SK-MEL-5 (cell line): ENCODE data around the gene CDC7. TPM values are rescaled to one million over a fixed set of nuclear protein-coding genes. Genes with fewer than 3 reads are reported as not detected.
"Not testable (repeated sequence)": the region's sequence is repeated elsewhere in the genome, so short reads cannot be mapped to it uniquely, and the experiment has no call there.

Experiments
- DNase-seq: peaks from one replicate; pipeline ENCODE4 v3.0.0-alpha.2; 2016; ENCODE audit warnings: low read depth, low spot score
- in situ Hi-C: cut with HindIII; loops from 2 replicates; pipeline ENCODE4 v1.10.0; 2016; ENCODE audit warnings: low sequenced_read_pairs, high pct_unique_total_duplicates, low pct_unique_long_range_greater_than_20kb
- polyA plus RNA-seq, 2 experiments: library from polyadenylated mRNA; depleted of rRNA; stranded (reverse); fragments of >200 nt; gene quantifications; 2 replicates each; pipeline ENCODE4 v1.2.3, GENCODE V29; 2015
- total RNA-seq: library from RNA; depleted of rRNA; stranded (reverse); fragments of >200 nt; shearing (Covaris generic); gene quantifications from 2 replicates; pipeline ENCODE4 v1.2.3, GENCODE V29; 2014; rRNA removed

Gene CDC7
- 9.3 and 9.9 TPM in 2 replicates for total RNA-seq
- polyA plus RNA-seq (2015; cell fraction: cytosol; rRNA removed): 7.8 and 12.5 TPM in 2 replicates
- 40.3 and 53.2 TPM in 2 replicates for polyA plus RNA-seq (2015; cell fraction: nucleus; rRNA removed)

DNA sequence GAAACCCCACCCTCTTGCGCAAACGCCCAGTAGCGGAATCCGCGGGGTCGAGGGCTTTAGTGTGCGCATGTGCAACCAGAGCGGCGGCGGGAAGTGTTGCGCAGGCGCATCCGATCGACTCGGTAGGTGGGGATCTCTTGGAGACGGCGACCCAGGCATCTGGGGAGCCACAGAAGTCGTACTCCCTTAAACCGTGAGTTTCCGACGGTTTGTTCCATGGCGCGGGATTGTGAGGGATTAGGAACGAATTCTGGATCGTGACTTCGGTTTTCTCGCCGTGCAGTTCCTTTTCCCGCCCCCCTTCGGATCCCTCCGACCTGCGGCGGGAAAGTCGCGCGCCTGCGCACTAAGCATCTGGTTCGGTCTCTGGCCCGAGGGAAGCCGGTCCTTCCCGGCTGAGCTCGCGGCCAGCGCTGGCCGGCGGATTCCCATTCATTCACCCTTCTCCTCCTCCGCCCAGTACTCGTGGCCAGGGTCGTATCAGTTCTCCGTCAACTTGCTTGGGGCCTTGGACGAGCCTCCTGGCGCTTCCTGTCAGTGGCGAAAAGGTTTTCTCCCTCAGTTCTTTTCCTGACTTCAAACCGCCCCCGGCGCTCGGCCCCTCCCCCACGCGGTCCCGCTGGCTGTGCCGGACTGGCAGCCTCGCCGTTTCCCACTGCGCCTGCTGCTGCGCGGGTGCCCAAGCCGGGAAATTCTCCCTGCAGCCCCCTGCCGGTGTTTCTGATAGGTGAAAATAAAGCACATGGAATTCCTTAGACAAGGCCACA, at the start of gene CDC7:
TSS of gene CDC7 (plus strand) at position 96 of the 767 bp plus-strand sequence. CDS start 866 bp downstream, outside the sequence.
- peak; percentile 88 for DNase-seq
- in situ Hi-C loops: loop anchor here (25.0 kb wide), 1 partner anchor 436 kb away; the partner anchor contains the start of gene BRDT

GRCh38 chr1:91454136-91454535, 46.5 kb upstream of the CDC7 start:
- no peak for DNase-seq
- in situ Hi-C loops: no loop called here

DNA sequence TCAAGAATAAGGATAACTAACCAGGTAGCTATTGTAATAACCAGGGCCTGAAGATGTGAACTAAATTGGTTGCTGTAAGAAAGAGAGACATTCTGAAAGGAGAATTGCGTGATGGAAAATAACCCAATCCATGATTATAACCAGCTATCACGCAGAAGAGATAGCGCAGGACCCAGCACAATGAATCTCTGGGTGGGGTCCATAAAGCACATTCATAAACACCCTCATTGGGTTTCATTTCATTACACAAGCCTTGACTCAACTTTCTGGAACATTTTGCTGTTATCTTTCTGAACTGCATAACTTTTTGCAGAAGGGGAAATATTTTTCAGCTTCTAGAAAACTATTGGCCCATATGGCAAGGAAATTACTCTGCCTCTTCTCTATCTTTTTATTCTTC, 45.3 kb upstream of the CDC7 start:
- DNase-seq: no peak
- in situ Hi-C loops: no loop called here

- no peak for DNase-seq
- in situ Hi-C loops: no loop called here
These were observed 44.8 kb upstream of the CDC7 start for GRCh38 chr1:91455896-91456295.

- DNase-seq, in situ Hi-C loops: not testable (repeated sequence)
These were observed 35.3 kb upstream of the CDC7 start for GRCh38 chr1:91465350-91465749.

DNA sequence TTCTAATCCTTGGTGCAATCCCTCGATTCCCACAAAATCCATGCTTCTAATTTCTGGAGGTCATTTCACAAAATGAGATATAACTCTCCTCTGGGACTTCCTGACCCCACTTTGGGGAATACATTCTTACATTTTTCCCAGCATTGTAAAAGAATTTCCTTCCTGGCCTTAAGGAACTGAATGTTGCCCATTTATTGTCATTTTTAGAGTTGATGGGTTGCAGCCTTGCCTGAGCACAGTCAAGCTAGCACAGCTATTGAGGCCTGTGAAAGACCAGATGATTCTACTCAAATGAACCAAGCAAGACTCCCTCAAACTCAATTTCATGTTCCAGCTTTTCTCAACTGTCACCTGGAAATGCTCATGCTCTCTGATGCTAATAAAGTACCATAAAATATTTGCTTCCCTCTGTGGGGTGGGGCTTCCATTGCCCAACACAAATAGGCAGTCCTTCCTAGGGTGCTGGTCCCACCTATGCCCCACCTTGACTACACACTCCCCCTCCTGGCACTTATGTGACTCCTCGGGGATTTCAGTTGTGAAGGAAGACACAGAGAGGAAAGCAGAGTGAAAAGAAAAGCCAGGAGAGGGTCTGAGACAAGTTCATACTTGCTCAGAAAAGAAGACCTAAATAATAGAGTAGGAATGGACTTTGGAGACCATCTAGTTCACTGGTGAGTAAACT, 24.0 kb upstream of the CDC7 start:
- no peak for DNase-seq
- in situ Hi-C loops: no loop called here

DNA sequence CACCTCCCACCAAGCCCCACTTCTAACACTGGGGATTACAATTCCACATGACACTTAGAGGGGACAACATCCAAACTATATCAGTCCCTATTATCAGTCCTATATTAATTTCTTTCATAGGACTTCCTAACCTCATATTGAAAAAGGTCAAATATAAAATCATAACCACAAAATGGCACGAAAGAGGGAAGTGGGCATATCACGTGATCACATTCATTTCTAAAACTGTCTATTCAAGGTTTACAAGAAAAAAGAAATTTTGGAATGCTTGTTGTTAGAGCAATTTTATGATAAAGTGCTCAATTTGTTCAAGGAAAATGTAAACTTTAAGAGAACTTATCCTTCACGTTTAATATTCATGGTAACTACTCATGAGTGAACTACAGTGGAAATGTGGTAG, 13.2 kb upstream of the CDC7 start:
- in situ Hi-C loops: no loop called here
- no peak for DNase-seq

DNA sequence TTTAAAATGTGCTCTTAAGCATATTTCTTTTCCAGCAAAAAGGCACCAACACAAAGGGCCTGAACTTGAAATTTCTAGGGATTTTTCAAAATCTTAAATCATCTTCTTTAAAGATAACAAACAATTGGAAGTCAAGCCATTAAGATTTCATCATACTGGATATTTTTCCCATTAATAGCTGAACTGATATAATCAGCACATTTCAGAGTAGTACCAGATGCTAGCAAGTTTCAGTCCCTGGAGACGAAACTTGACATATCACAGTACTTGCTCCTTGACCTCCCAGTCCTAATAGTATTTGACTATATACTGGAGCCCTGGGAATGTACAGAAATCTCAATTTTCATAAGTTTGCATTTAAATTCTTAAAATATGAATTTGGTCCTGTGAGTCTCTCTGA, 10.2 kb upstream of the CDC7 start:
- in situ Hi-C loops: no loop called here
- no peak for DNase-seq

DNA sequence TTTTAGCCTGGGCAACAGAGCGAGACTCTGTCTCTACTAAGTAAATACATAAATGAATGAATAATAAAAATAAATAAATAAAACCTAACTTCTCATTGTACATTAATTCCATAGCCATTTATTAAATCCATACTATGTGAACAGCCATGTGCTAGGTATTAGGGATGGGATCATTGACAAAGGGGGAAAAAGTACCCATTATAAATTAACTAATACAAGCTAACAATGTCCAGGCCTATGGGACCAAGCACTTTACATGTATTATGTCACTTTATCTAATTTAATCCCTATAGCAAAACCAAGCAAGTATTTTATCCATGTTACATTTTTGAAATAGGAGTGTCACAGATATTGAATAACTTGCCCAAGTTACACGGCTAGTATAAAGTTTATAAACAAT, 2.6 kb upstream of the CDC7 start:
- DNase-seq: no peak
- in situ Hi-C loops: no loop called here

GRCh38 chr1:91498498-91499245, 2.0 kb upstream of the CDC7 start:
- in situ Hi-C loops: no loop called here
- no peak for DNase-seq

GRCh38 chr1:91499346-91499745, 1.3 kb upstream of the CDC7 start:
- no peak for DNase-seq
- in situ Hi-C loops: no loop called here

DNA sequence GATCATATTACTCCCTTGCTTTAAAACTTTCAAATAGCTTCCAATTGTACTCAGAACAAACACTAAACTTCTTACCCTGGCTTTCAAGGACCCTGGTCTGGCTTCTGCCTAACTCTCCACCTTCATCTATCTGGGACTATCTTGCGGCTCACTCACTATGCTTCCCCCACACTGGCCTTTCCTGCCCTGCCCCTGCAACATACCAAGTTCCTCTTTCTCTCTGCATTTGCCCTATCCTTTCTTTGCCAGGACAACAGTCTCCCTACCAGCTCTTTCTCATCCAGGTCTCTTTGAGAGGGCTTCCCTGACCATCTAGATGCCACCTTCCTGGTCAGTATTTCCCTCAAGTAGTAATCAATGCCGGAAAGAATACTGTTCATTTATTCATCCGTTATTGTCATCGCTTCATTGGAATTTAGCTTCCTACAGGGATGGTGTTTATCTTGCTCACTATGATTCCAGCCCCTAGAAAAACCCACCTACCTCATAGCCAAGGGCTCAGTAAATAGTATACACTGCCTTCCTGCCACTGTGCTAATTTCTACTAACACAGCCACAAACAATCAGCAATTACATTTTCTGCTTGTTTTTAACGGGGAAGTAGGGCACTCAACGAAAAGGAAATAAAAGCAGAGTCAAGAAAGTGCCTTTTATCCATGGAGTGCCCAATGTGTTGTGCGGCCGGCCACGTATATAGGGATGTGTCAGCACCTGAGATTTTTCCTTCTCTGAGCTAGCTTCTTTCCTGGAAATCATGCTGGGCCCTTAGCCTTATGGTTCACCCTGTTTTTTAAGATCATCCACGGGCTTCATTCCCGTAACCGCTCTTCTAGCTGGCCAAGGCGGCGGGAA, 521 bp upstream of the CDC7 start:
- no peak for DNase-seq
- in situ Hi-C loops: loop anchor here (25.0 kb wide), 1 partner anchor 437 kb away; the partner anchor contains the start of gene BRDT

DNA sequence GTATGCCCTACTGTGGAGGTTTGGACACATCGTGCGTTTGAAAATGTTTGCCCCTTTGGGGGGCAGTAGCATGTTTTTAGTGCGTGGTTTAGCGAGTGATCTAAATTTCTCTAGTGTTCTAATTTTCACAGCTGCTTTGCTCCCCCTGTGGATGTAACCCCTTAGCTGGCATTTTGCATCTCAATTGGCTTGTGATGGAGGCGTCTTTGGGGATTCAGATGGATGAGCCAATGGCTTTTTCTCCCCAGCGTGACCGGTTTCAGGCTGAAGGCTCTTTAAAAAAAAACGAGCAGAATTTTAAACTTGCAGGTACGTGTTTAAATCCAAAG, 836 bp downstream of the CDC7 start:
- in situ Hi-C loops: loop anchor here (25.0 kb wide), 1 partner anchor 436 kb away; the partner anchor contains the start of gene BRDT
- DNase-seq: no peak

DNA sequence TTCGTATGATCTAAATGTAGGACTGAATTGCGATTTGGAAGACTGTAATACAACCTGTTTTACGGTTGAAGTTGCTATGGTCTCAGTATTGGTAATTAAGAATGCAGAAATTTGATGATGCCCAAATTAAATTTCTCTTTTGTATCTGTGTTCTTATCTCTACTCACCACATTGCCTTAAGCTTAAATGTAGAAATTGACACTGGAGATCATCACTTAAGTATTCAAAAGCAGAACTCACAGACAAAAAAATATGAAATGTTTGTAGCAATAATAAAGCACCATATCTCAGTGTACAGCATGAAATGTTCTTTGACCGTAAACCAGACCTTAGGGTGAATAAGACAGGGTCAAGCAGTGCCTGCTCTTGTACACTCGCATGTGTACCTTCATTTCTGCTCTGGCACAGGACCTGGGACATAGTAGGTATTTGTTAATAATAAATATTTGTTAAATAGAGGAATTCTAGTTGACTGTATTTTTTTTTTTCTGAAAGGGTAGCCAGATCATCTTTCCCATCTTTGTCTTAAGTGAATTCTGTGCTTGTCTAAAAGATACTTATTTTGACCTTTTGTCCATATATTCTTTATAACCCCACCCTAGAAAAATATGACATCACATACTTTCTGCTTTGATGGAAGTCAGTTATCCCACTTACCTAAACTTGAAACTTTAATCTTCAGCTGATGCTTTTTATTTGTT, 1.5 kb downstream of the CDC7 start:
- DNase-seq: no peak
- in situ Hi-C loops: loop anchor here (25.0 kb wide), 1 partner anchor 435 kb away; the partner anchor contains the start of gene BRDT

GRCh38 chr1:91502672-91503184, 2.1 kb downstream of the CDC7 start:
- in situ Hi-C loops: loop anchor here (25.0 kb wide), 1 partner anchor 435 kb away; the partner anchor contains the start of gene BRDT
- peak; percentile 61 for DNase-seq

DNA sequence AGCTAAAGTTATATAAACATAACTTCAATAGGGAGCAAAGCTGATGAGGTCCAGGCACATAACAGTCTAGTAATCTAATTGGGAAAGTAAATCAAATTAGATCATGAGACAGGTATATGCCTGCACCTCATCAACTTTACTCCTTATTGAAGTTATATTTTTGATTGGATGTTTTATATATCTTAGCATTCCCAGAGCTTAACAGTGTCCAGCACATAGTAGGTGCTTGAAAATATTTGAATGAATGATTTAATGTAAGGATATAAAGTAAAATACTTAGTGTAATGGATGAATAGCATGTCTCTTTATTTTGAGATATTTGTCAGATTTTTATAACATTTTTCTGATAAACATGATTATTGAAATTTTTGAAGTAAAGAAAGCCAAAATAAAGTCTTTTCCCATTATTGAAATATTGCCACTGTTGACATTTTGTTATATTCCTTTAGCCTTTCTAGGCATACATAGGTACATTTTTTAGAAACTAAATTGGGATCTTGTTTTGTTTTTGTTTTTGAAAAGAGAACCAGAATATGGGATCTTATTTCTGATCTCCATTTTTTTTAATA, 2.8 kb downstream of the CDC7 start:
- DNase-seq: no peak
- in situ Hi-C loops: loop anchor here (25.0 kb wide), 1 partner anchor 434 kb away; the partner anchor contains the start of gene BRDT
